HG03460 (cell line): ENCODE results near the gene UBALD1.
"Not testable (repeated sequence)": the region's sequence is repeated elsewhere in the genome, so short reads cannot be mapped to it uniquely, and the experiment has no call there.

Source experiments
- ATAC-seq: cut with Tn5 transposase; IDR thresholded peaks from one replicate; pipeline ENCODE4 v1.9.1; 2021; ENCODE audit not compliant: unreplicated experiment

The UBALD1 gene

DNA sequence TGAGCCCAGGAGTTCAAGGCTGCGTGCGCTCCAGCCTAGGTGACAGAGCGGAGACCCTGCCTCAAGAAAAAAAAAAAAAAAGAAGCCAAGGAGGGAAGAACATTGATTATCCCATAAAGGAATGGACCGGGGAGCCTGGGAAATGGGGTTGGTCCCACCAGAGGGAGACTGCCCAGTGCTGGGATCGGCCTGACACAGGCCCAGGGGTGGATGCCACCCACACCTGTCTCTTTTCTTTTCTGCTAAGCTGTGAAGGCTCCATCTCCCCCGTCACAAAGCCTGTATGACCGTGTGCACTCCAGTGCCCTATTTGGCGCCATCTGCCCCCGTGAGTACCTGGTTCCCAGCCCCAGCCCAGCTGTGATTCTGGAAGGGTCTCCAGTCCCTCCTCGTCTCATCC is 15.7 kb downstream of the UBALD1 start:
- ATAC-seq = no peak

DNA sequence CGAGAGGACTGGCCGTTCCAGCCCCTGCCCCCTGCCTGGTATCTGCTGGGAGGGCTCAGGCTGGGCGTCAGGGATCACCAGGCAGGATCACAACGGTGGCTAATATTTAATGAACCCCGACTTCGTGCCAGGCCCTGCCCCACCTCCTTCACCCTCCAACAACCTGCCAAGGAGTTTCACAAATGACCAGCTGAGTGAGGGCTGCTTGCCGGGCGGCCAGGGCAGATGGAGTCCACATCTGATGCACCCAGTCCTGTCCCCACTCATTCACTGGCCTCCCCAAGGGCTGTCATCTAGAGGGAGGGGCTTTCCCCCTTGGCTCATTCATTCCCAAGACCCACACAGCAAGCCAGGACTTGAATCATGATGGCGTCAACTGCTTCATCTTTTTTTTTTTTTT is 17.5 kb downstream of the UBALD1 start:
- ATAC-seq = no peak

DNA sequence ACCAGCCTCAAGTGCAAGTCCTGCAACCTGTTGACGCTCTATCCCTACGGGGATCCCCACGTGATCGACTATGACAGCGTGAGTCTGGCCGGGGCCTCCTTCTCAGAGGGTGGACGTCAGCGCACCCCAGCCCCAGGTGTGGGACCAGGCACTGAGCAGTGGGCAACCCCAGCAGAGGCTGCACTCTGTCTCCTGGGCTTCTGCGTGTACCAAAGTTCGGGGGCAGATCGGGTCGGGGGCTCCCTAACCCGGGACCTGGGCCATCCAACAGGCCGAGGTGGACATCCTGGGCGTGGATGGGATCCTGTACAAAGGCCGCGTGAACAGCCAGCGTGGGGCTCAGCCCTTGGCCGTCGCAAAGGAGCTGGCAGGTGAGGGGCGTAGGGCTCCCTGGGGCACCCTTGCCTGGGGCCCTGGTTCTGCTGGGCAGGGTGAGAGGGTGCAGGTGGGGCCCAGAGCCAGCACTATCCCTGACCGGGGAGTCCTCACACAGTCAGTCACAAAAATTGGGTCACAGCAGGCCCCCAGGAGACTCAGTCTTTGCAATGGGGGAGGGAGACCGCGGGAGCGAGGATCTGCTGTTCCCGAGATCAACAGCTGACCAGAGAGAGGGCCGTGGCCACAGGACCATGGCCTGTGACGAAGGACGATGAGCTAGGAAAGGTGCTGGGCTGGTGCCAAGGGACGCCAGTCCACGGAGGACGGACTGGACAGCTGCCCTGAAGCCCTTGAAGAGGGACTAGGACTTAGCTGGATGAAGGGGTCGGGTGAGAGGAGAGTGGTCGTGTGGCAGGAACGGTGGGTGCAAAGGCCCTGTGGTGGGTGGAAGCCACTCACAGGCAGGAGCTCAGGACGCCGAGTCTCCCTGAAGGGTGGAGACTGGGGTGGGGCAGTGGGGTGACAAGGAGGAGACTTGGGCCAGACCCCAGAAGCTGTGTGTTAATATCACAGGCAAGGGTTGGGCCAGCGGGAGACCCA is 20.0 kb downstream of the UBALD1 start:
- no peak for ATAC-seq

DNA sequence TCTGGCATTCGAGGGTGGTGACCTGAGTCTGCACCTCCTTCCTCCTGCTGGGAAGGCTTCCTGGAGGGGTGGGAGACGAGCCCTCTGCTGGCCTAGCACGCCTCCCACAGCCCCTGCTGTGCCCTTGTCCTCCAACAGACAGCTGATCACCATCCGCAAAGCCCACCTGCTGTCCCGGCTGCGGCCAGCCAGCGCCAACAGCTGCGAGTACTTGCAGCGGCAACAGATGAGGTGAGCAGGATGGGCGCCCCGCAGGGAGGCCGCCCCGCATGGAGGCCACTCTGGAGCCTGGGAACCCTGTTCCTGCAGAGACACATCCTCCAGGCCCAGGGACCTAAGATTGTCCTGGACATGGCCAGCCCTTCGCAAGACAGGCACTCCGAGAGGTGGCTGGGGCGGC is 21.6 kb downstream of the UBALD1 start:
- no peak for ATAC-seq

DNA sequence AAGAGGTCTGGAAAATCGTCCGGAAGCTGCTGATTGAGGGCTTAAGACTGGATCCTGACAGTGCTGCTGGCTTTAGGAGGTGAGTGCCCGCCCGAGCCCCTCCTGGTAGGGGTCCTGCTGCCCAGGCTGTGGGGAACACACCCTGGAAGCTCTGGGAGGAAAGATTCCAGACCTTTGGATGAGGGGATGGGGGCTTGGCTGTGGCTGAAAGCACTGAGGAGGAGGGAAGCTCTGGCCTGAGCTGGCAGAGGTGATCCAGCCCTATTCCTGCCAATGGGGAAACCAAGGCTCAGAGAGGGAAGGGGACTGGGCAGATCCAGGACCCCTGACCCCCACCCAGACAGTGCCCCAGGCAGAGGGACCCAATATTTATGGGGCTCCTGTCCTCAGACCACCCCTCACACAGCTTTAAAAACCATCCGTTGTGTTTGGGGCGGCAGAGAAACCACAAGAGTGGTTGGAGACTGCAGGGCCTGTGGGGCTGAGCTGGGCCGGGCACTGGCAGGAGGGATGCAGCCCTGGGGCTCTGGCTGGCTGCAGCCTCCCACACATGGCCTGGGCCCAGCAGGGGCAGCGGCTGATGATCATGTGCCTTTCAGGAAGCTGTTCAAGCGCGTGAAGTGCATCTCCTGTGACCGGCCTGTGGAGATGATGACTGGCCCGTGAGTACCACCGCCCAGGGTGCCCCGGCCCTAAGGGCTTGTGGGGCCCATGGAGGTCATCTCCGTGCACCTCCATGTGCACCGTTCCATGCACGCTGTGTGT is 22.8 kb downstream of the UBALD1 start:
- no peak for ATAC-seq

DNA sequence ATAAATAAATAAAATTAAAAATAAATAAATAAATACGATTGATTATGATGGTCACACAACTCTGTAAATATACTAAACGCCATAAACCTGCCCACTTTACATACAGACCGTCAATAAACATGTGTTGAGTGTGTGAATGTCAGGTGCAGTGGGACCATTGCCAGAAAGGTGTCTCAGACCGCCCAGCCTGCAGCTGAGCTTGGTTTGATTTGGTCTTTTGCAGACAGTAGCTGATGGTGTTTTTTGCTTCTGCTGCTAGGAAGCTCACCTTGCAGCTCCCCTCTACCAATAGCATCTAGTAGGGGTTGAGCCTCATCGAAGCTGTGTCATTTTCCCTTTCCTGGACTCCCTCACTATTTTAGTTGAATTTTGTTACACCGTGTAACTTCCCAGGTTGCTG is 23.5 kb downstream of the UBALD1 start:
- no peak for ATAC-seq

DNA sequence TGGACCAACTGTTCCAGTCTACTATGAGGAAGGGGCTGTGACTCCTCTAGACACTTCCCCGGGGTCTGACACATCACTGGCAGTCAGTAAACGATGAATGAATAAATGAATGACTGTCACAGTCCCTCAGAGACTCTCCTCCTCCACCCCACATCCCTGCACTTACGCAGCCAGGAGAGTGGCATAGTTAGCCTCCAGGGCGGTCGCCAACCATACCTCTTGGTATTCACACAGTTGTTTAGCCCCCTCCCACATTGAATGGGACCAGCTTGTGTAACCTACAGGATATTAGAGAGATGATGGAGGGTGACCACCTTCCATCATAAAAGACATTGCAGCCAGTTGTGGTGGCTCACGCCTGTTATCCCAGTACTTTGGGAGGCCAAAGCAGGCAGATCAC is 25.7 kb downstream of the UBALD1 start:
- ATAC-seq = no peak

DNA sequence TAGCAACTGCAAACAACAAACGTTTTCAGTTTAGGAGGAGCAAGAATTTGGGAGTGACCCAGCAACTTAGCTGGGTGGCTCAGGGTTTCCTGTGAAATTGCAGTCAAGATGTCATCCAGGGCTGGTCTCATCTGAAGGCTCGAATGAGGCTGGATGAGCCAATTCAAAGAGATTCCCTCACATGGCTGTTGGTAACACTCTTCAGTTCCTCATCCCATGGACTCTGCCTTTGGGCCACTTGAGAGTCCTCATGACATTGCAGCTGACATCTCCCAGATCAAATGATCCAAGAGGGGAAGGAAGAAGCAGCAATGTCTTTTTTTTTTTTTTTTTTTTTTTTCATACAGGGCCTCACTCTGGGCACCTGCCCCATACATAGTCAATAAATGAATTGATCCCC is 26.3 kb downstream of the UBALD1 start:
- ATAC-seq = no peak

DNA sequence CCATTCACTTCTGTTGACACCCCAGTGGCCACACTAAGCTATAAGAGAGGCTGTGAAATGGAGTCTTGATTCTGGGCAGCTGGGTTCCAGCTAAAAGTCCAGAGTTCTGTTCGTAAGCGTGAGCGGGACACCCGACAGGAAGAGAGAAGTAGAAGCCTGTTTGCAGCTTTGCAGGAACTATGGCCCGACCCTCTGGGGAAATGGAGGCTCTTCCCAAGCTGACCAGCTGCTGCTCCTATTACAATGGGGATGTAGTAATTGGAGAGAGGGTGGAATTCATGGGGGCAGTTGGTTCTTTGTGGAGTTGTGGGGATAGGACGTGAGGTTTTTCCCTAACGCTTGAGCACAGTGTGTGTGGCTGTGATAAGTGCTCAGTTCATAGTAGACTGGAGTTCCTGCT is 28.4 kb downstream of the UBALD1 start:
- no peak for ATAC-seq

DNA sequence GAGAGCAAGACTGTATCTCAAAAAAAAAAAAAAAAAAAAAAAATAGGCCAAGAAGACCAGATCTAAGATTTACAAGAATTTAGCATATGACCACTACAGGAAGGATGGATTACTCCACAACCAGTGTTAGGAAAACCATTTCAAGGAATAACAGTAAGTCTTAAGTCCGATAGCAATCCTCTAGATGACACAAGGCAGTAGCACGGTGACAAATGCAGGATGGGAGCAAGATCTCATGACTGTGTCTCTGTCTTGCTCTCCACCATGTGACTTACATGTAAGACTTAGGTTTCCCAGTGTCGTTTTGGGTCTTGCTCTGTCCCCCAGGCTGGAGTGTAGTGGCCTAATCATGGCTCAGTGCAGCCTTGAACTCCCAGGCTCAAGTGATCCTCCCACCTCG is 30.8 kb downstream of the UBALD1 start:
- ATAC-seq = no peak

DNA sequence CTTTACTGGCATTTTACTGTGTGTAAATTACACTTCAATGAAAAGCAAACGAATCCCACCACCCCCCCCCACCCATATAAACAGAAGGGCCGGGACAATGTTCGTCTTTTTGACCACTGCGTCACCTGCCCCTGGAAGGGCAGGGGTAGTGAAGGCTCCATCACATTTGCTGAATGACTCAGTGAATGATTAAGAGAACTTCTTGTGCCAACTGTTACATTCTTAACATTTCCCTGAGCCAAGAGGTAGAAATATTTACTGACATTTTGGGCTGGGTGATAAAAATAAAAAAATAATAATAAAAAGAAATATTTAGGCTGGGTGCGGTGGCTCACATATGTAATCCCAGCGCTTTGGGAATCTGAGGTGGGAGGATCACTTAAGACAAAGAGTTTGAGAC is 34.4 kb downstream of the UBALD1 start:
- no peak for ATAC-seq

DNA sequence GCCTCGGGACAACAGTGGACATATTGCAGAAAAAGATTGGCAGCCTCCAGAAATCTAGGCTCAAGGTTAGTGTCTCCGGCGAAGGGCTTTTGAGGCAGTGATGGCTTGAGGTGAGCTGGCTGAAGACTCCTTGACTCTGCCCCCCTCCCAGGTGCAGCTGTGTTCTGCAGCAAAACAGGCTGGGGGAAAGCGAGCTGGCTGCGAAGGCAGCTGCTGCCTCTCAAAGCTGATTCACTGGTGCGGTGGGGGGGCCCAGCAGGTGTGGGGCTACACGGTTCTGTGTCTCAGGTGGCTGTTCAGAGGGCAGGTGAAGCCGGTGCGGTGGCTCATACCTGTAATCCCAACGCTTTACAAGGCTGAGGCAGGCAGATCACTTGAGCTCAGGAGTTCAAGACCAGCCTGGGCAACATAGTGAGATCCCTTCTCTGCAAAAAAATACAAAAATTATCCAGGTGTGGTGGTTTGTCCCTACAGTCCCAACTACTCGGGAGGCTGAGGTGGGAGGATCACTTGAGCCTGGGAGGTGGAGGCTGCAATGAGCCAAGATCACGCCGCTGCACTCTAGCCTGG is 35.6 kb downstream of the UBALD1 start:
- no peak for ATAC-seq

DNA sequence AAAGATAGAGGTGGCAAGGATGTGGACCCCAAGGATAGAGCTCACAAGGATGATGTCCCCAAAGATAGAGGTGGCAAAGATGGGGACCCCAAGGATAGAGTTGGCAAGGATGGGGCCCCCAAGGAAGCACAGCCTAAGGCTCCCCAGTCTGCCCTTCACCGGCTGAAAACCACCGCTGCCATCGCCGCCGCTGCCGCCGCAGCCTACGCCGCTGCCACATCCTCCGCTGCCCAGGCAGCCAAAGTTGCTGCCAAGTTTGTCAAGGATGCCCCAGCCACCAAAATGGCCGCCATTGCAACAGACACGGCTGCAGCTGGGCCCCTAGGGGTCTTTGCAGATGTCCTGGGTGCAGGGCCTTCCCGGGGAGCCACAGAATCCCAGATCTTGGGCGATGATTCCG is 38.7 kb downstream of the UBALD1 start:
- no peak for ATAC-seq

DNA sequence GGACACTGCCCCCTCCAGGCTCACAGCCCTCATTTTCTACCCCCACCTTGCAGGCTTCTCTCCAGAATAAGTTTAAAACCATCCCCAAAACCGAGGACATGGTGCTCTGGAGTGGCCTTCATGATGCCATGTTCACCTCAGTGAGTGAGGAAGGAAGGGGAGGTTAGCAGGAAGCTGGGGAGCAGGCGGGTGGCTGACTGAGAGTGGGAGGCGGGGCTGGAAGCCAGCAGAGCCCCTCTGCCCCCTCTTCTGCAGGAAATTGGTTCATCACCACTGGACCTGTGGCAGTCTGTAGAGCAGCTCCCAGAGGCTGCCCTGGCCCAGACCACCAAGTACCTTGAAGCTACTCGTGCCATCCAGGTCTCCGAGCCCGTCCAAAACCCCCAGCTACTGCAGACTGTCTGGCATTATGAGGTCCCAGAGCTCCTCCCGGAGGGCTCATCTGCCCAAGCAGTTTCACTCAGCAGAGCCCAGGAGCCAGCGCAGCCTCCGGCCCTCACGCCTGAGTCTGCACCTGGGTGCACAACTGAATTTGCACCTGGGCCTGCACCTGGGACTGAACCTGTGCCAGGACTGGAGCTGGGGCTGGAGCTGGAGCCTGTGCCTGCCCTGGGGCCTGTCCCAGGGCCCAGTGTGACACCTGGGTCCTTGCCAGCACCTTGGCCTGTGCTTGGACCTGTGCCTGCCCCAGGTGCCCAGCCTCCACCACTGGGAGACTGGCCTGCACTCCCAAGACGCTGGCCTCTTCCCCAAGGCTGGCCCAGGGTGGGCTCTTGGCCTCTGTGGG is 39.6 kb downstream of the UBALD1 start:
- no peak for ATAC-seq

DNA sequence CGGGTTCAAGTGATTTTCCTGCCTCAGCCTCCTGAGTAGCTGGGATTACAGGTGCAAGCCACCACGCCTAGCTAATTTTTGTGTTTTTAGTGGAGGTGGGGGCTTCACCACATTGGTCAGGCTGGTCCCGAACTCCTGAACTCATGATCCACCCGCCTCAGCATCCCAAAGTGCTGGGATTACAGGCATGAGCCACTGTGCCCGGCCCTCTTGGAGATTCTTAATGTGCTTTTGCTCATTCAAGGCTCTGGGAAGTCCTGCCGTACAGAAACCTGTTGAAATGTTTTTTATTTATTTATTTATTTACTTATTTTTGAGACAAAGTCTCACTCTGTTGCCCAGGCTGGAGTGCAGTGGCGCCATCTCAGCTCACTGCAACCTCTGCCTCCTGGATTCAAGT is 40.8 kb downstream of the UBALD1 start:
- ATAC-seq = not testable (repeated sequence)

DNA sequence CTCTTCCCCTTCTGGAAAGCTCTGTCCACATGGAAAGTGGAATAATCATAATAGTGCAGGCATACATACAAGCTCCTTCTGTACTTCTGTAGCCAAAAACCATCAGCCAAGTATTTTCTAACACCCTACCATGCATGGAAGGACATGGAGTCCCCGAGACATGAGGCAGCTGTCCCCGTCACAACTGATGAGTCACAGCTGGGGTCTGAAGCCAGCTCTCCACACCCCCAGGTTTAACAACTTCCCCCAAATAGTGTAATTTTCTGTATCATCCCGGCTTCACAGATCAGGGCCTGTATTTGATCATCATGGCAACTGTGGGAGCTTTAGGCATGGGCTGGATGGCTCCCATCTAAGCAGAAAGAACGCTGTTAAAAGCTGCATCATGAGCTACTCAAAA is 42.0 kb downstream of the UBALD1 start:
- ATAC-seq = no peak

DNA sequence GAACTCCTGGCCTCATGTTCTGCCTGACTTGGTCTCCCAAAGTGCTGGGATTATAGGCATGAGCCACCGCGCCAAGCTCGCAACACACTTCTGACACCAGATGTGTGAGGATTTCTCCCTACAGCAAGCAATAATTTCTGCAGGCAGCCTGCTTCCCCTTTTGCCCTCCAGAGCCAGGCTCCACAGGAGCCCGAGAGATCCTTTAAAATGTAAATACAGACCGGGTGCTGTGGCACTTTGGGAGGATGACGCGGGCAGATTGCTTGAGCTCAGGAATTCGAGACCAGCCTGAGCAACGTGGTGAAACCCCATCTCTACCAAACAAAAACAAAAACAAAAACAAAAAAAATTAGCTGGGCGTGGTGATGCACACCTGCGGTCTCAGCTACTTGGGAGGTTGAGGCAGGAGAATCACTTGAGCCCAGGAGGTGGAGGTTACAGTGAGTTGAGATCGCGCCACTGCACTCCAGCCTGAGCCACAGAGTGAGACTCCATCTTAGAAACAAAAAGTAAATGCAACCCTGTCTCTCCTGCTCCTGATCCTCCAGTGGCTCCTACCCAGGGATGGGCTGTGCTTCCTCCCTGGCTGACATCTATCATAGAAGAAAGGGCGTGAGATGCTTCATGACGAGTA is 43.9 kb downstream of the UBALD1 start:
- ATAC-seq = no peak

DNA sequence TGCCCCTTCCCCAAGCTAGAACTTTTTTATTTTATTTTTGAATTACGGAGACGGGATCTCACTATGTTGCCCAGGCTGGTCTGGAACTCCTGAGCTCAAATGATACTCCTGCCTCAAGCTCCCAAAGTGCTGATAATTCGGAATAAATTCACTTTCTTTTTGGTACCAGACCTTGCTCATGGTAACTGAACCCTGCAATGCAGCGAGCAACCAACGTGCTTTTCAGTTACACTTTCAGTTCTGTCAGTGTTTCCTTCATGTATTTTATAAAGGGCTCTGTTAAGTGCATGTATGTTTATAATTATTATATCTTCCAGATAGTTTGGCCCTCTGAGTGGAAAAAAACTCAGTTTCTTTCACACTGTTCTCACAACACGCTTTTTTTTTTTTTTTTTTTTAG is 44.6 kb downstream of the UBALD1 start:
- ATAC-seq = no peak

DNA sequence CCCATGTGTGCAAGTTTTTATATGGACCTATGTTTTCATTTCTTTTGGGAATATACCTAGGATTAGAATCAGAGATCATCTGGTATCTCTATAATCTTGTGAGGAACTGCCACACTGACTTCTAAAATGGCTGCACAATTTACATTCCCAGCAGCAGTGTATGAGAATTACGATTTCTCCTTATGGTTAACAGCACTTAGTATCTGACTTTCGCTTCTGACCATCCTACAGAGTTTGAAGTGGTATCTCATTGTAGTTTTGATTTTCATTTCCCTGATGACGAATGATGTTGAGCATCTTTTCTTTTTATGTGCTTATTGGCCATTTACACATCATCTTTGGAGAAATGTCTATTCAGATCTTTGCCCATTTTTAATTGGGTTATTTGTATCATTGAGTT is 48.5 kb downstream of the UBALD1 start:
- no peak for ATAC-seq

DNA sequence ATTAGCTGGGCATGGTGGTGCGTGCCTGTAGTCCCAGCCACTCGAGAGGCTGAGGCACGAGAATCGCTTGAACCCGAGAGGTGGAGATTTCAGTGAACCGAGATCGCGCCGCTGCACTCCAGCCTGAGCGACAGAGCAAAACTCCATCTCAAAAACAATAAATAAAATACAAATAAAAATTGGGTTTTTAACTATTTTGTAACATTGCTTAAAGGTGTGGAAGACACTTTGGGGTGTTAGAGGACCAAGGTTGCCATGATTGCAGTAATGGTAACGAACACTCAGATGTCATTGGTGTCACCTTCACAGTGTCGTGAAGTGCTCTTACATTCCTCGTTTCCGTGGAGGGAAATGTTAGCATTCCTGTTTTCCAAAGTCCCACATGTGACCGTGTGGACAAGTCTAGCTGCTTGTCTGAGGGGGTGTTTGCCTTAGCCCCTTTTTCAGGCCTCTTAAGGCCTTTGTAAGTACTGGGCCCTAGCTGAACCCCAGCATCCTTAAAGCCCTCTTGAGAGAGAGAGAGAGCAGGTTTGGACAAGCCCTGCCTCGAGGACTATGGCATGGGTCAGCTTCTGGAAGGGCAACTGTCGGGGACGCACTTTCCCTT is 49.9 kb downstream of the UBALD1 start:
- ATAC-seq = no peak
